Raji (cell line): Measurements from ENCODE around the gene C16orf82.

Source experiments
- POLR2A ChIP-seq: IDR thresholded peaks from 2 replicates; pipeline ENCODE4 v1.6.1; 2011; ENCODE audit warnings: low read depth, low read length, control low read depth; ENCODE audit not compliant: insufficient read depth

The C16orf82 gene

DNA sequence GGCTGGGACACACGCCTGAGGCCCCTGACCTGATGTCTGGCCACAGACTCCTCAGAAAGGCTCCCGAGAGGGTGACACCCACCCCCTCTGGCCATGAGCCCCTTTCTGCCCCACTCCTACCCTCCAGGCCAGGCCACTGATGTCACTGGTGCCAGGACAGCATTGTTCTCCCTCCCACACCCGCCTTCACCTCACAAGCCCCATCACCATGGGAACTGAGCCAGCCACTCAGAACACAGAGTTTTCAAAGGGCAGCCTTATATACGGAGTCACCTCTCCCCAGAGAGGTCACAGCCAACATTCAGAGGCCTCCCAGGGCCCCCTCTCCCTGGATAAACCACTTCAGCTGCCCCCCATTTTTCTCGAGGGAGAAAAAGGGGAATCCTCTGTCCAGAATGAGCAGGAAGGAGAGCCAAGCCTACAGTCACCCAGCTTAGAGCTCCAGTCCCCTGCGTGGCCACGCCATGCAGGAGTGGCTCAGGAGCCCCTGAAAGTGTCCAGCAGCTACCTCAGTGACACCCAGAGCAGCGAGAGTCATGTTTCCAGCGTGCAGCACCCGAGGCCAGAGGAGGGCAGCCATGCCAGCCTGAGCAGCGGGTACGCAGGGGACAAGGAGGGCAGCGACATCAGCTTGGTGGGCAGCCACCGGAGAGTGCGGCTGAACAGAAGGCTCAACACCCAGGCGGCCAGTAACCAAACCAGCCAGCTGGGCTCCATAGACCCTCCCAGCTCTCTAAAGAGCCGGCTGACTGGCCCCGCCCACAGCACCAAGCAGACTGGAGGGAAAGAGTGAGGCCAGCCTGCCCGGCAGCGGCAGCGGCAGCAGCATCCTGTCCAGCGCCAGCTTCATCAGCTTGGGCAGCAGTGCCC, at the start of gene C16orf82:
C16orf82 (plus strand) TSS at position 260 of the 870 bp plus-strand sequence.
- no peak for TF ChIP-seq POLR2A

DNA sequence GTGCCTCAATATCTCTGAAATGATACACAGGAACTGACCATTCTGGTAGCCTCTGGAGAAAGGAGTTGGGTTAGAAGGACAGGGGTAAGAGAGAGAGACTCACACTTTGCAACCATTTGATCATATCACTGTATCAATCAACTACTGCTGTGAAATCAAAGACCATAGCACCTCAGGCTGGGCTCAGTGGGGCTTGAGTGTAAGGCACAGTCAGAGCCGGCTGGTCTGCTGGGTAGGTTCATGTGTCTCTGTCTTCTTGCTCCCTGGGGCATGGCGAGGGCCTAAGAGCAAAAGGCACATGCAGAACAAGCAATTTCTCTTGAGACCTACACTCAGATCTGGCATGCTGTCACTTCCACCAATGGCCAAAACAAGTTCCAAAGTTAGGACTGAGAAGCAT, 46.7 kb upstream of the C16orf82 start:
- no peak for TF ChIP-seq POLR2A

DNA sequence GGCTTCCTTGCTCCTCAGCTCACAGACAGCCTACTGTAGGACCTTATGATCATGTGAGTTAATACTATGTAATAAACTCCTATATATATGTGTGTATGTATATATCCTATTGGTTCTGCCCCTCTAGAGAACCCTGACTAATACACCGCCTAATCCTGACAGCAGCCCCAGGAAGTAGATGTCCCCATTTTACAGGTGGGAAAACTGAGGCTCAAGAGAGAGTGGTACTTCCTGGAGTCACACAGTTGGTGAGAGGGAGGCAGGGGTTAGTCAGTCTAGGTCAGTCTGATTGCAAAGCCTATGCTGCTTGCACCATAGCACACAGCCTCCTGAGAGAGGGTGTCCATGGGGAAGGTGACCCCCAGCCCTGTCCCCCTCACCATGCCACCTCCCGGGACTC, 42.7 kb upstream of the C16orf82 start:
- no peak for TF ChIP-seq POLR2A

DNA sequence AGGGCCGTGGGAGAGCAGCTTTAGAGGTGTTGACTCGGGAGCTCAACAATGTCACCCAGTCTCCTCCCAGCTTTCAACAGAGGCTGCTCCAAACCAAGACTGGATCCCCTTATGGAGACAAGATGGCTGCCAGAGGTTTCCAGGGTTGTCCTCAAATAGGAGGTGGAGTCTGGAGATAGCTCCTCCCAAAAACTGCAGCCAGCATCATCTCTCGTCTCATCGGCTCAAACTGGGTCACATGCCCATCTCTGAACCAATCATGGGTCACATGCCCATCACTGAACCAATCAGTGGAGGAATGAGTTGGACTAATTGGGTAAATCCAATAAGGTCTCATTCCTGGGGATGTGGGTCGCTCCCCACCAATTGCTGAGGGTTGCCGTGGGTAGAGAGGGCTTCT, 41.1 kb upstream of the C16orf82 start:
- TF ChIP-seq POLR2A: no peak

DNA sequence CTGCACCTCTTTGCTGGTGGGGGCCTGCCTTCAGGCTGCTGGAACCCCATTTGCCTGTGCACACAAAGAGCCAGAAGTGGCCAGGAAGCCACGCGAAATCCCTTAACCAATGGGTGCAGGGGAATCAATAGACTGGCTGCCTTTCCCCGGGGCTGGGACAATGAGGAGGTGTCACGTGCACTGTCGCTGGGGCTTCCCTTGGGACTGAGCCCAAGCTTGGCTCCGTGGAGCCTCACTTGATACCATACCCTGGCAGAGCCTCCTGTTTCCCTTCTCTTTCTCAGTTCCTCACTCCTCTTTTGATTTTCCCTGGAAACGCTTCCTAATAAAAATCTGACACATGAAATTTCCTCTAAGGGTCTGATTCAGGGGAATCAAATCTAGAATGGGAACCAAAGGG, 38.8 kb upstream of the C16orf82 start:
- no peak for TF ChIP-seq POLR2A

DNA sequence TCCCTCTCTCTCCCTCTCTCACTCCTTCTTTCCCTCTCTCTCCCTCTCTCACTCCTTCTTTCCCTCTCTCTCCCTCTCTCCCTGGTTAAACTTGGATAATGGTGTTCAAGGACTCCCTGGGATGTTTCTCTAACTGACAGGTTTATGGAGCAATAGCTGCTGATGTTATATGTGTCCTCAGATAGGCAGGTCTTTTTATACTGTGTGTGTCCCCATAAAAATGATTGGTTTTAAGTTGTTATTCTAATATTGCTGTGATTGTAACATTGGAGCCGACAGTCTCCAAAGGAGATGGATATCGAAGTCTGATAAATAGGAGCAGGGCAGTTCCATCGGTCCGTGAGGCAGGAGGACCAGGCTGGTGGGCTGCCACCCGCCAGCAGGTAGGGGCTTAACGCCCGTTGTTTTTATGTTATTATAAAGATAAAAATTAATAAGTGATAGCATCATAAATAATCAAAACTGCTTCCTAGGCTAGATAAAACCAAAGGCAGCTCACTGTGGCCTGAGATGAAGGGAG, 38.1 kb upstream of the C16orf82 start:
- TF ChIP-seq POLR2A: no peak

DNA sequence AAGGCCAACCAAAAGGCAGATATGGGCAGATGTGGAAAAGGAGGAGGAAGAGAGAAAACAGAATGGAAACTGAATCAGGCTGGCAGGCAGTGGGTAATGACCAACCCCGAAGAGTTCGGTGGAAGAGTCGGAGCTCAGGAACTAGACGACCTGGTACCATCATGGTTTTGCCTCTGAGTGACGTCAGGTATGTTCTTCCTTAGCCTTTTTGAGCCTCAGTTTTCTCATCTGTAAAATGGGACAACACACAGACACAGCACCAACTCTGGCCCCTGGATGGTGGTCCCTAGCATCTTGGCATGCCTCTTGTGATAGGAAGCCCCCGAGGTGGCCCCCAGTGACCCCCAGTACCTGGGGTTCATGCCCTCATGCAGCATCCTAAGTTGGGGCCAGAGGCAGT, 37.2 kb upstream of the C16orf82 start:
- TF ChIP-seq POLR2A: no peak

DNA sequence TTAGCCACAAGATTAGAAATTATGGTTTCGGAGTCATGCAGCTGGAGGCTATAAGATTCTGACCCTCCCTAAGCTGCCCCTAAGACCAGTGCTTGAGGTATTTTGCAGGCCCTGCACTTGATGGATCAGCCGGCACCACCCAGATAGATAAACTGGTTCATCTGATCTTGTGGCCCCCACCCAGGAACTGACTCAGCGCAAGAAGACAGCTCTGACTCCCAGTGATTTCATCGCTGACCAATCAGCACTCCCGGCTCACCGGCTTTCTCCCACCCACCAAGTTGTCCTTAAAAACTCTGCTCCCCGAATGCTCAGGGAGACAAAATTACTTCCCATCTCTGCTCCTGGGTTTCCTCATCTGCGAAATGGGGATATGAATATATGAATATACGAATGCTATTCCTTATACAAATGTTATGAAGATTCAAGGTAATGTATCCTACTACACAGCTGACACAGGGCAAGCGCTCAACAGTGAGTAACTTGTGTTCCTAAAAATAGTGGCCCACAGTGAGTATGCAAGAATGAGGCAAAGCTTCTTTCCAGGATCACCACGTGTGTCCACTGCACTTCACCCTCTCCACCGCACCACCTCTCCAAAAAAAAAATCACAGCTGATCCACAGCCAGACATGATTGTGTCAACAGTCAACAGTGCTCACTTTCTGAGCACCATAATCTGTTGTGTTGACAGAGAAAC, 33.3 kb upstream of the C16orf82 start:
- TF ChIP-seq POLR2A: no peak

DNA sequence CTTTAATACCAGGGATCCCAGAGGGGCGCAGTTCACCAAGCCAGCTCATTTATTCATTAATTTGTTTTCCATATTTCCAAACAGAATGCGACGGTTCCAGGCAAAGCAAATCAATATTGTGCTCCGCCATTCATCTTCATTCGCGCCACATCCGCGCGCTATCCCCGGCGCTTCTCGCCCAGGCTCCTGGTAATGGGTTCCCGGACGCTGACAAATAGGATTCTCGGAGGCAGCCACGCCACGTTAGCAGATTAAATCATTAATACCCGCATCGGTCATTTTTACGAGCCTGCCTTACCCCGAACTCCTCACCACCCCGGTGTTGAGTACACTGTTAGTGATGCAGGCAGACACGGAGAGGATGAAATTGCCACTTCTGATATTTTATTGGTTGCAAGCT, 26.0 kb upstream of the C16orf82 start:
- no peak for TF ChIP-seq POLR2A

DNA sequence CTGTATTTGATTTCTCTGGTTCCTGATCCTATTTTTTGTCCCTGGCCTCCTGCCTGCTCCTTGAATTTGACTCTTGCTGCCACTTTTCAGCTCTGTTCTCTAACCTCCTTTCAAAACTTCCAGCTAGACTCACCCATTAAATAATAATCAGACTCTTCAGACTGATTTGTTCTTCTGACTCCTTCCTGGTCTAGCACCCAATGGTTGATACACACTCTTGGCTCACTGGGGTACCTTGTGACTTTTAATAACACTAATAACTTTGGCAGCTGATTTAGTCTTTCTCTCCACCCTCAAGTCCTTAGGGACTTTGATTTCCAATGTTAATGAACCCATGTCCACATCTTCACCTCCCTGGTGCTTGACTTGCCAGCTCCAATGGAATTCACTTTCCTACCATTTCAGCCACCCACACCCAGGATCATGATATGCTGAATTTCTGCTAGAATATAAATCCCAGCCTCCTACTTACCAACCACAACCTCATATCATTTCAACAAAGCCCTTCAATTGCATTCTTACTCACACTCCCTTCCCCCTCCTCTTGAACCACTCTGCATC, 19.7 kb upstream of the C16orf82 start:
- TF ChIP-seq POLR2A: no peak

DNA sequence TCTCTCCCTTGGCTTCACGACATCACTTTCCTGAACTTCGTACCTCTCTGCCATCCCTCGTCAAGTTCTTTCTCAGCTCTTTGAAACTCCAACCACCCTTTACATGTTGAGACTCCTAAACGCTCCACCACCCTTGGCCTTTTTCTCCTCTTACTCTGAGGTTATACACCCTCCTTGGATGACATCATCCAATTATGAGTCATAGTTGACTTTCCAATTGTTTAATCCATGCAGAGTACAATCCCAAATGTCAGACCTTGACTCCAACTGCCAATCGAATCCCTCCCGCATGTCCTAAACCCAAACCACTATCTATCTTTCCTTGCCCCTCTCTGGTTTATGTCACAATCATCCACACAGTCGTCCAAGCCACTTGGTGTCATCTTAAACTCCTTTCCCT, 18.4 kb upstream of the C16orf82 start:
- no peak for TF ChIP-seq POLR2A

DNA sequence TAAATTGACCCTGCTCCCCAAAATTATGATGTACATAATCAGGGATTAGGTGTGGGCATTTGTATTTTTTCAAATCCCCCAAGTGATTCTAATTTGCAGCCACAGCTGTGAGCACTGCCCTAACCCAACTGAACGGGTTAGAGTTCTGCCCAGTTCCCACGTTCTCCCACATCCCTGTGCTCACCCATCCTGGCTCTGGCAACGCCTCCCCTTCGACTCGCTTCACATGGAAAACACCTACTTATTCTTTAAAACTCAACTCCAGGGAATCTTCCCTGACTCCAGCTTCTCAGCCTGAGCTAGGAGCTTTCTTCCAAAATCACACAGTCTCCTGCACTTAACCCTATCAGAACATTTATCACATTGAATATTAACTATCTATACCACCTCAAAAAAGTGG, 17.6 kb upstream of the C16orf82 start:
- TF ChIP-seq POLR2A: no peak

DNA sequence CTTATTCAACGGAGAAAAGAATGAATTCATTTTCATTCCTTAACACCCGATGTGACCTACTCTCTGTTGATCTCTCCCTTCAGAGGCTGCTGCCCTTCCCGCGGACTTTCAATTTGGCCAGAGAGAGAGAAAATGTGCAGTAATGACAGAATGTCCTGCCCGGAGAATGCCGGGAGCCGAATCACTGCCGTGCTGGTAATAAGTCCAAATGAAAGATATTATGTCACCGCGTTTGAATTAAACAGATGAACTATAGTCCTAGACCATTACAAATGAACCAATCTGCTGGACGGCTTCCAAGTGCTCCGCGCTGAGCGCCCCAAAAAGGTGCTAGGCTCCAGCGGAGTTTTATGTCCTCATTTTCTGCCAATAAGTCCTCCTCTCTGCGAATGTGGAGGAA, 14.7 kb upstream of the C16orf82 start:
- no peak for TF ChIP-seq POLR2A

DNA sequence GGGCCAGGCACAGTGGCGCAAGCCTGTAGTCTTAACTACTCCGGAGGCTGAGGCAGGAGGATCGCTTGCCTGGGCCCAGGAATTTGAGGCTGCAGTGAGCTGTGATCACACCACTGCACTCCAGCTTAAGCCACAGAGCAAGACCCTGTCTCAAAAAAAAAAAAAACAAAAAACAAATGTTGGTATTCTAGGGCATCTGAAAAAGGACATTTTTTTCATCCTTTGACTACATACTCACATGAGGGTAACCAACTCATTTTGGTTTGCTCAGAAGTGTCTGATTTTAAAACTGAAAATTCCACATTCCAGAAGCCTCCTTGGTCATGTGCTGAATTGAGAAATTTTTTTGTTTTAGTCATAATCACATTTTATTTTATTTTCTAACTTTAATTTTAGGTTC, 12.7 kb upstream of the C16orf82 start:
- TF ChIP-seq POLR2A: no peak

DNA sequence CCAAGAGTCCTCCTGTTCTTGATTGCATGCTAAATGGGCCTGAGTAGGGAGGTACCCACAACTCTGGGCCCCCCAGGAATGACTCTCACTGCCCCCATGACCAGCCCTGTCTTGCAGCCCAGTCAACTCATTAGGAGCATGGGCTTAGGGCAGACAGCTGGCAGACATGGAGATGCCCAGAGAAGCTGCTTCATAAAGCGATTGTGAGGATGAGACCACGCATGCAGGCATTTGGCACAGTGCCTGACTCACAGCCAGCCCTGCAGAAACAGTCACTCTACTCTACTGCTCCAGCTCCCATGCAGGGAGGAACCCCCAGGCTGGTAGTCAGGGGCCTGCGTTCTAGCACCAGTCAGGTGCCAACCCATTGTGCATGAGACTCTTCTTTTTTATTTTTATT, 8.4 kb upstream of the C16orf82 start:
- no peak for TF ChIP-seq POLR2A

DNA sequence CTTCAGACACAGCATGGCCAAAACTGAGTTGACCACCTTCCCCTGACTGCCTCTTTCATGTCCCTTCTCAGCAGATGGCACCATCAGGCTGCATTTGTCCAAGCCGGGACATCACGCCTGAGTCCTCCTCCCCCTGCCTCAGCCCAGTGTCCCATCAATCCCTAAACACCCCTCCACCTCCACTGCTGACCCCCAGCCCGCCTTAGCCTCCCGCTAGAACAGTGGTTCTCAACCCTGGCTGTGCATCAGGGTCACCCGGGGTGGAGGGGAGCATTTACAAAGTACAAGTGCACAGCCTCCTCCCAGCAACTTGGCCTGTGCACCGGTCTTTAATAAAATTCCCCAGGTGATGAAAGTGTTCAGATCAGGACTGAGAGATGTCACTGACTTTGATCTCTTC, 4.0 kb downstream of the C16orf82 start:
- no peak for TF ChIP-seq POLR2A
